ENCODE results near the gene TOR1AIP2. TPM values are rescaled to one million over a fixed set of nuclear protein-coding genes. Genes with fewer than 3 reads are reported as not detected.

TOR1AIP2 gene
- total and polyA plus RNA-seq, 2 of the 8 experiments (the other 6 are each of a cell fraction or from before 2014, with no cell fraction given), result 12.1 to 75.2 TPM

DNA sequence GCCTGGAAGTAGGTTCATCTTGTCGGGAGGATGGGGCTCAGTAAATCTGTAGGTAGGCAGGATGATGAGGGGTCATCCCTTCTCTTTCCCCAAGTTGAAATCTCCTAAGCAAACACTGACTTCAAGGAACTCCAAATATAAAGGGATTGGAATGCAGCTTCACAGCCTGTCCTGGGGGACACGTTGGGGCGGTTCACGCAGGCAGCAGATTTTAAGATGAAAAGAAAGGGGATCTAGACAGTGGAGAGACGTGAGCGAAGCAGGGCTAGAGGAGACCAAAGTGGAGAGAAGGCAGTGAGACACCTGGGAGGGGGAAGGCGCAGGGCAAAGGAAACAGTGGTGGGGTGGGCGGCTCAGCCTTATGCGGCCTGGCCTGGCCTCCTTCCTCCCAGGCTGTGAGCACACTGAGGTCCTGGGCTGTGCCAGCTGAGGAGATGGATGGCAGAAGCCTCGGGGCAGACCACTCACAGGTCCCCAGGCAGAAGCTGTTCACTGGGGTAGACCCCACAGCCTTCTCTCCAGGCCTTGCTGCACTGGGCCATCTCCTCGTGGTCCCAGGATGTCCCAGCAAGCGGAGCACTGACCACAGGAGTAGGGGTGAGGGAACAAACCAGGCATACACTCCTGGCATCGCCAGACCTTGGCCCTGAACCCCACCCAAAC, 51.7 kb downstream of the TOR1AIP2 start (continued):
- TF ChIP-seq SP2 (IDR thresholded peaks at IDR 0.05; ENCODE audit: low read length), result no peak

Data from H1 (cell line).